ENCODE data around the gene ITIH5.
"Not testable (repeated sequence)": the region's sequence is repeated elsewhere in the genome, so short reads cannot be mapped to it uniquely, and the experiment has no call there.

The ITIH5 gene

GRCh38 chr10:7687228-7687907, 20.6 kb upstream of the ITIH5 start:
- peak; percentile 85 for DNase-seq (ENCODE audit: low spot score)

GRCh38 chr10:7686351-7687171, 19.8 kb upstream of the ITIH5 start:
- no peak for DNase-seq (ENCODE audit: low spot score)

GRCh38 chr10:7680078-7680477, 13.3 kb upstream of the ITIH5 start:
- not testable (repeated sequence) for DNase-seq (ENCODE audit: low spot score)

- no peak for DNase-seq (ENCODE audit: low spot score)
Measured at GRCh38 chr10:7679256-7679655, 12.5 kb upstream of the ITIH5 start.

- DNase-seq (ENCODE audit: low spot score) = no peak
Measured at GRCh38 chr10:7672341-7673134, 5.8 kb upstream of the ITIH5 start.

GRCh38 chr10:7670157-7670556, 3.4 kb upstream of the ITIH5 start:
- DNase-seq (ENCODE audit: low spot score) = no peak

GRCh38 chr10:7667262-7668141, 736 bp upstream of the ITIH5 start:
- DNase-seq (ENCODE audit: low spot score) = no peak

- no peak for DNase-seq (ENCODE audit: low spot score)
Measured at GRCh38 chr10:7665767-7666166, 999 bp downstream of the ITIH5 start.

- DNase-seq (ENCODE audit: low spot score) = no peak
Measured at GRCh38 chr10:7664707-7665106, 2.1 kb downstream of the ITIH5 start.

- no peak for DNase-seq (ENCODE audit: low spot score)
Measured at GRCh38 chr10:7662522-7662921, 4.2 kb downstream of the ITIH5 start.

GRCh38 chr10:7659560-7659959, 7.2 kb downstream of the ITIH5 start:
- no peak for DNase-seq (ENCODE audit: low spot score)

GRCh38 chr10:7657552-7657951, 9.2 kb downstream of the ITIH5 start:
- no peak for DNase-seq (ENCODE audit: low spot score)

- DNase-seq (ENCODE audit: low spot score) = not testable (repeated sequence)
Measured at GRCh38 chr10:7657079-7657478, 9.7 kb downstream of the ITIH5 start.

GRCh38 chr10:7651853-7652470, 14.8 kb downstream of the ITIH5 start:
- no peak for DNase-seq (ENCODE audit: low spot score)

GRCh38 chr10:7649673-7650300, 17.0 kb downstream of the ITIH5 start:
- no peak for DNase-seq (ENCODE audit: low spot score)

- DNase-seq (ENCODE audit: low spot score) = no peak
Measured at GRCh38 chr10:7647062-7647664, 19.6 kb downstream of the ITIH5 start.

- no peak for DNase-seq (ENCODE audit: low spot score)
Measured at GRCh38 chr10:7642491-7643011, 24.2 kb downstream of the ITIH5 start.

GRCh38 chr10:7635408-7636125, 31.2 kb downstream of the ITIH5 start:
- no peak for DNase-seq (ENCODE audit: low spot score)

GRCh38 chr10:7634142-7634894, 32.4 kb downstream of the ITIH5 start:
- DNase-seq (ENCODE audit: low spot score) = no peak
